Activated B cell treated with CpG ODN at 0.5 μM for 24 hours (primary cell): ENCODE data around the gene MARK3. TPM values are rescaled to one million over a fixed set of nuclear protein-coding genes. Genes with fewer than 3 reads are reported as not detected.

Experiments used
- ATAC-seq: fragments of 200-7000 bp; cut with Tn5 transposase; one replicate; pipeline ENCODE4 v1.10.0; 2021; ENCODE audit warnings: low read depth, mild to moderate bottlenecking, moderate library complexity
- CTCF ChIA-PET: fragments of 350-600 bp; sonication (Branson Sonifier 250); formaldehyde crosslinking; loops from one replicate; lab custom pipeline; 2021; ENCODE audit warnings: antibody characterized with exemption; lab: Charles Lee
- POLR2A ChIA-PET: fragments of 350-600 bp; sonication (Branson Sonifier 250); formaldehyde crosslinking; loops from one replicate; lab custom pipeline; 2021; ENCODE audit warnings: antibody characterized with exemption; lab: Charles Lee
- DNase-seq: peaks from one replicate; pipeline ENCODE4 v3.0.0; 2022
- H3K27ac Mint-ChIP-seq: one replicate; pipeline ENCODE4 v1.8.0; 2020; ENCODE audit warnings: mixed read lengths
- H3K27me3 Mint-ChIP-seq: one replicate; pipeline ENCODE4 v1.8.0; 2021; ENCODE audit warnings: mixed read lengths
- H3K36me3 Mint-ChIP-seq: one replicate; pipeline ENCODE4 v1.8.0; 2021; ENCODE audit warnings: low read depth, mixed read lengths
- H3K4me1 Mint-ChIP-seq: one replicate; pipeline ENCODE4 v1.8.0; 2021; ENCODE audit warnings: mixed read lengths
- H3K4me3 Mint-ChIP-seq: one replicate; pipeline ENCODE4 v1.8.0; 2020; ENCODE audit warnings: mild to moderate bottlenecking, mixed read lengths
- H3K9me3 Mint-ChIP-seq: one replicate; pipeline ENCODE4 v1.8.0; 2020; ENCODE audit warnings: mixed read lengths
- intact Hi-C: fragments of 100-400 bp; cut with micrococcal nuclease; formaldehyde crosslinking; loops from one replicate; pipeline ENCODE4 v1.15.1; 2024
- total RNA-seq: library from RNA; stranded (reverse); gene quantifications from 2 replicates; pipeline ENCODE4 v1.2.3, GENCODE V29; 2022
- TF ChIP-seq, protein P1 (sequence below): fragments of 200-600 bp; IDR thresholded peaks from one replicate; pipeline ENCODE4 v1.8.0; 2022; ENCODE audit warnings: antibody characterized with exemption, mild to moderate bottlenecking

MARK3 gene
- total RNA-seq, 1 donor from 2014 or later, result 110 TPM

DNA sequence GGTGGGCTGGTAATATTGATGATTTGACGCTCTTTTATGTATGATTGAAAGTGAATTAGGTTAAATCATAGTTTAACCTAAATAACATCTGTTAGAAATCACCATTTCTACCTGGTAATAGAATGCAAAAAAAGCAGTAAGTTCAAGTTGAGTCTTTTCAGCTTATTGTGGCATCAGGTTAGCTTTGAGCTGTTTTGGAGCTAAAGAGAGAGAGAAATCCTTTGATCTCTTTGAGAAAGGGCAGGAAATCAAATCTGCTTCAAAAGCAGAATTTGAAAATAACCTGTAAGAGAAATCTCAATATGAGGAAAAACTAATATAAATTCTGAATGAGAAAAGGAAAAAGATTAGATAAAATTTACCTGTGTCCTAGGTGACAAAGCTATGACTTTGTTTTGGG is 75.2 kb downstream of the MARK3 start:
- intact Hi-C loops, result no loop called here
- no peaks in the 10 kb centered on the region for H3K27me3 Mint-ChIP-seq
- POLR2A ChIA-PET, result no interaction called here
- DNase-seq (no peak), ATAC-seq (no peak)
- peaks cover 61% of the 10 kb centered on the region for H3K36me3 Mint-ChIP-seq
- CTCF ChIA-PET, result no interaction called here
- H3K4me1 Mint-ChIP-seq, result no peaks in the 10 kb centered on the region
- H3K9me3 Mint-ChIP-seq, result no peaks in the 10 kb centered on the region
- no peak overlapping the region for H3K27ac Mint-ChIP-seq
- no peak overlapping the region for H3K4me3 Mint-ChIP-seq
- TF ChIP-seq, protein P1, sequence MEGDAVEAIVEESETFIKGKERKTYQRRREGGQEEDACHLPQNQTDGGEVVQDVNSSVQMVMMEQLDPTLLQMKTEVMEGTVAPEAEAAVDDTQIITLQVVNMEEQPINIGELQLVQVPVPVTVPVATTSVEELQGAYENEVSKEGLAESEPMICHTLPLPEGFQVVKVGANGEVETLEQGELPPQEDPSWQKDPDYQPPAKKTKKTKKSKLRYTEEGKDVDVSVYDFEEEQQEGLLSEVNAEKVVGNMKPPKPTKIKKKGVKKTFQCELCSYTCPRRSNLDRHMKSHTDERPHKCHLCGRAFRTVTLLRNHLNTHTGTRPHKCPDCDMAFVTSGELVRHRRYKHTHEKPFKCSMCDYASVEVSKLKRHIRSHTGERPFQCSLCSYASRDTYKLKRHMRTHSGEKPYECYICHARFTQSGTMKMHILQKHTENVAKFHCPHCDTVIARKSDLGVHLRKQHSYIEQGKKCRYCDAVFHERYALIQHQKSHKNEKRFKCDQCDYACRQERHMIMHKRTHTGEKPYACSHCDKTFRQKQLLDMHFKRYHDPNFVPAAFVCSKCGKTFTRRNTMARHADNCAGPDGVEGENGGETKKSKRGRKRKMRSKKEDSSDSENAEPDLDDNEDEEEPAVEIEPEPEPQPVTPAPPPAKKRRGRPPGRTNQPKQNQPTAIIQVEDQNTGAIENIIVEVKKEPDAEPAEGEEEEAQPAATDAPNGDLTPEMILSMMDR, result no peak

GRCh38 chr14:103463149-103463548 is 77.9 kb downstream of the MARK3 start:
- no peak for DNase-seq
- Mint-ChIP-seq H3K36me3 (peaks cover 68% of the 10 kb centered on the region), H3K4me3 (no peak overlapping the region), H3K27me3 (no peaks in the 10 kb centered on the region), H3K27ac (no peak overlapping the region), H3K9me3 (no peaks in the 10 kb centered on the region), H3K4me1 (no peaks in the 10 kb centered on the region)
- no peak for ATAC-seq
- ChIA-PET POLR2A (no interaction called here), CTCF (no interaction called here)
- intact Hi-C loops, result no loop called here
- TF ChIP-seq, protein P1, result no peak

DNA sequence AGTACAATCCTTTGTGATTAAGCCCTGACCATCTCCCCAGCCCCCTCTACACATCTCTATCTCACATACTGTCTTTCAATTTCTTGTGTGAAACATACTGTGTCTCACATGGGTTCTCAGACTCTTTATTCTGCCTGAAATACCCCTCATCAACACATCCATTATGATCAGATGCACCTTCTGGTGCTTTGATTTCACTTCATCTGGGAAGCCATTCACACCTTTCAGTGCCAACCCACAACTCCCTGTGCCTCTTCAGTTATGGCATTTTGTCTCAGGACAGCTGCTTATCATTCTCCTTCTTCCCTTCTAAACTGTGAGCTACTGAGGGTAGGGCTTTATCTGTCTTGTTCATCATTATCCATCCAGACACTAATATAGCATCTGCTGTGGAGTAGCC is 78.6 kb downstream of the MARK3 start:
- no peak overlapping the region for H3K27ac Mint-ChIP-seq
- ATAC-seq (no peak), DNase-seq (no peak)
- H3K27me3 Mint-ChIP-seq, result no peaks in the 10 kb centered on the region
- no peaks in the 10 kb centered on the region for H3K4me1 Mint-ChIP-seq
- H3K9me3 Mint-ChIP-seq, result no peaks in the 10 kb centered on the region
- TF ChIP-seq, protein P1, result no peak
- intact Hi-C loops, result no loop called here
- H3K36me3 Mint-ChIP-seq, result peaks cover 72% of the 10 kb centered on the region
- POLR2A ChIA-PET, result no interaction called here
- CTCF ChIA-PET, result interaction anchor here (0.6 to 0.8 kb wide), 2 partner anchors 48 to 111 kb away, joined by 3 read pairs; no protein-coding TSS in a partner anchor
- H3K4me3 Mint-ChIP-seq, result no peak overlapping the region

DNA sequence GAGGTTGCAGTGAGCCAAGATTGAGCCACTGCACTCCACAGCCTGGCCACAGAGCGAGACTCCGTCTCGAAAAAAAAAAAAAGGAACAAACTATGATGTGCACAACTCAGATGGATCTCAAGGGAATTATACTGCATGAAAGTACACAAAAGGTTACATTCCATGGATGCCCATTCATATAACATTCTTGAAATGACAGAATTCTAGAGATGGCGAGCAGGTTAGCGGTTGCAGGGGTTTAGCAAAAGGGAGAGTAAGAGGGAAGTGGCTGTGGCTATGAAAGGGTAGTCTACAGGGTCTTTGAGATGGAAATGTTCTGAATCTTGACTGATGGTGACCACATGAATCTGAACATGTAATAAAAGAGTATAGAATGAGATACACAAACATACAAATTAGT is 87.7 kb downstream of the MARK3 start:
- Mint-ChIP-seq H3K4me3 (no peak overlapping the region), H3K27ac (no peak overlapping the region), H3K36me3 (peaks cover 79% of the 10 kb centered on the region), H3K4me1 (peaks cover 3% of the 10 kb centered on the region), H3K27me3 (no peaks in the 10 kb centered on the region), H3K9me3 (no peaks in the 10 kb centered on the region)
- ChIA-PET POLR2A (no interaction called here), CTCF (no interaction called here)
- TF ChIP-seq, protein P1, result no peak
- no peak for ATAC-seq
- intact Hi-C loops, result no loop called here
- no peak for DNase-seq

- no peak overlapping the region for H3K27ac Mint-ChIP-seq
- no peak for DNase-seq
- POLR2A ChIA-PET, result no interaction called here
Observed at GRCh38 chr14:103474893-103475292, 89.7 kb downstream of the MARK3 start.

More at GRCh38 chr14:103474893-103475292, 89.7 kb downstream of the MARK3 start:
- no peak for ATAC-seq
- Mint-ChIP-seq H3K9me3 (no peaks in the 10 kb centered on the region), H3K36me3 (peaks cover 79% of the 10 kb centered on the region), H3K4me1 (peaks cover 5% of the 10 kb centered on the region), H3K27me3 (no peaks in the 10 kb centered on the region), H3K4me3 (no peak overlapping the region)
- CTCF ChIA-PET, result no interaction called here
- intact Hi-C loops, result no loop called here
- TF ChIP-seq, protein P1, result no peak
